Fibroblast of villous mesenchyme (primary cell): Measurements from ENCODE around the gene FRMD8. TPM values are rescaled to one million over a fixed set of nuclear protein-coding genes. Genes with fewer than 3 reads are reported as not detected.

ENCODE experiments used
- DNase-seq: peaks from one replicate; pipeline ENCODE4 v3.0.0-alpha.2; 2010; ENCODE audit warnings: low read depth
- H3K4me3 ChIP-seq: 2 replicates; pipeline ENCODE4 v1.5.1; 2011; ENCODE audit warnings: low read depth, mild to moderate bottlenecking, low read length
- total RNA-seq: library from RNA; depleted of rRNA; stranded (reverse); fragments of >200 nt; gene quantifications from 2 replicates; pipeline ENCODE4 v1.2.3, GENCODE V29; 2012
- TF ChIP-seq, protein P1 (sequence below): IDR thresholded peaks from 2 replicates; pipeline ENCODE4 v1.5.1; 2012; ENCODE audit warnings: low read depth, mild to moderate bottlenecking, low read length; ENCODE audit not compliant: insufficient read depth

Gene FRMD8
- total RNA-seq, 1 donor, result 44.5 TPM

DNA sequence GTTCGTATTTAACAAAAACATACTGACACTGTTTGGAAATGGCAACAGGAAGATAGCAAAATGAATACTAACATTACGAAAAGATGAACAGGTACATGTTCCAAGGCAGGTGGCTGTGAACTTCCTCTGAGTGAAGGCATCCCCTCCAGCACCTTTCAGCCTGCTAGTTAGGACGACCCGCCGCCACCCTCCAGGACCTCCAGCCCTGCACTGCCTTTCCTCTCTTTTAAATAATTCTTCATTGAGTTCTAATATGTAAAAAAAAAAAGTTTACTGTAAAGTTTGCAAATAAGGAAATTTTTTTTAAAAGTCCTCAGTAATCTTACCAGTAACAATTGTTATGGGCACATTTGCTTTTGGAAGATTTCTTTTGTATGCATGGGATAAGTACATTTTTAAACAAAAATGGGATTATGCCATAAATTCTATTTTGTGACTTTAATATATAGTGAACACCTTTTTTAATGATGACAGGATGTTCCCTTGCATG is 42.2 kb downstream of the FRMD8 start:
- no peak for DNase-seq
- peak overlapping the region; percentile 91 for H3K4me3 ChIP-seq
- TF ChIP-seq, protein P1, sequence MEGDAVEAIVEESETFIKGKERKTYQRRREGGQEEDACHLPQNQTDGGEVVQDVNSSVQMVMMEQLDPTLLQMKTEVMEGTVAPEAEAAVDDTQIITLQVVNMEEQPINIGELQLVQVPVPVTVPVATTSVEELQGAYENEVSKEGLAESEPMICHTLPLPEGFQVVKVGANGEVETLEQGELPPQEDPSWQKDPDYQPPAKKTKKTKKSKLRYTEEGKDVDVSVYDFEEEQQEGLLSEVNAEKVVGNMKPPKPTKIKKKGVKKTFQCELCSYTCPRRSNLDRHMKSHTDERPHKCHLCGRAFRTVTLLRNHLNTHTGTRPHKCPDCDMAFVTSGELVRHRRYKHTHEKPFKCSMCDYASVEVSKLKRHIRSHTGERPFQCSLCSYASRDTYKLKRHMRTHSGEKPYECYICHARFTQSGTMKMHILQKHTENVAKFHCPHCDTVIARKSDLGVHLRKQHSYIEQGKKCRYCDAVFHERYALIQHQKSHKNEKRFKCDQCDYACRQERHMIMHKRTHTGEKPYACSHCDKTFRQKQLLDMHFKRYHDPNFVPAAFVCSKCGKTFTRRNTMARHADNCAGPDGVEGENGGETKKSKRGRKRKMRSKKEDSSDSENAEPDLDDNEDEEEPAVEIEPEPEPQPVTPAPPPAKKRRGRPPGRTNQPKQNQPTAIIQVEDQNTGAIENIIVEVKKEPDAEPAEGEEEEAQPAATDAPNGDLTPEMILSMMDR, result no peak

DNA sequence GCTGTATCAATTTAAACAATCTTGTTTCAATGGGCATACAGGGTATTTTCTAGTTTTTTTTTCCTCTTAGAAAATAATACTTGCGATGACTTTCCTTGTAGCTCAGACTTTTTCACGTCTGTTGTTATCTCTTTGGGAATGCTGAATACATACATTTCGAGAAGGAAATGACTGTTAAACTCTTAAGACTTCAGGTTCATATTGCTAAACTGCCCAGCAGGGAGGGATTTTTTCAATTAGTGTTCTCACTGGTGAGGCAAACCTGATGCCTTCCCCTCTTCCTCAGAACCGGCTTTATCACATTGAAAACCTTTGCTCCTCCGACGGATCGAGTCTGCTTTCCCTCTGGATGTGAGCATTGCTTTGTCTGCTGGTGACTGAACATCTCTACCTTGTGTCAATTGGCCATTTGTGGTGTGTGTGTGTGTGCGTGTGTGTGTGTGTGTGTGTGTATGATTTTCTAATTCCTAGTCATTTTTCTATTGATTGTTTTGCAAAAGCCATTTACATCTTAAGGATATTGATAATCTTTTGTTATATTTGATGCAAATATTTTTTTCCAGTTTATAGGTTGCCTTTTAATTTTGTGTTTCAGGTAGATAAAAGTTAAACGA is 42.7 kb downstream of the FRMD8 start:
- TF ChIP-seq, protein P1, result no peak
- peak; percentile 84 for DNase-seq
- H3K4me3 ChIP-seq, result peak overlapping the region; percentile 91

DNA sequence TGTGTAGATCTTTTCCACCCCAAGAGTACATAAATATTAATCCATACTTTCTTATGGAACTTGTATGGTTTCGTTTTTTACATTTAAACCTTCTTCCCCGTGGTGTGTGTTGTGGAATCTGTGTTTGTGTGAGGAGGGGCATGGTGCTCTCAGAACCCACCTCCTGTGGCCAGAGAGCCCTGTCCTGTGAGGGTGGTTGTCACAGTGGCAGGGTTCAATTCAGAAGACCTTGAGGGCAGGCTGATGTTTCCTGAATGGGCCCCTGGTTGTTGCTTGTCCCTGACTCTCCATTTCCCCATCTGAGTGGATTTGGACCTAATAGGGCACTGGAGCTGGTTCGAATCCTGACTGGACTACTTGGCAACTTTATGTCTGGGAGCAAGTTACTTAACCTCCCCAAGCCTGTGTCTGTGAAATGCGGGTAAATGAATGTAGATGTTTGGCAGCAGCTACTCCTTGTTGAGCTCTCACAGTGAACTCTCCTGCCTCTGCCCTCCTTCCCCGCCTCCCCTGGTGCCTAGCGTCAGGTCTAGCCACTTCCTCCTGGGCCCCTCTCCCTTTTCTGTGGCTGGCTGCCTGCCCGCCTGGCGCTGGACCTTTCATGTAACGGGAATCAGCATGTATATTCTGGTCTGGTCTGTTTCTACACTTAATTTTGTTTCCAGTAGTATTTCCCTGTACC is 43.4 kb downstream of the FRMD8 start:
- peak overlapping the region; percentile 91 for H3K4me3 ChIP-seq
- DNase-seq, result peak; percentile 88
- TF ChIP-seq, protein P1, result no peak

DNA sequence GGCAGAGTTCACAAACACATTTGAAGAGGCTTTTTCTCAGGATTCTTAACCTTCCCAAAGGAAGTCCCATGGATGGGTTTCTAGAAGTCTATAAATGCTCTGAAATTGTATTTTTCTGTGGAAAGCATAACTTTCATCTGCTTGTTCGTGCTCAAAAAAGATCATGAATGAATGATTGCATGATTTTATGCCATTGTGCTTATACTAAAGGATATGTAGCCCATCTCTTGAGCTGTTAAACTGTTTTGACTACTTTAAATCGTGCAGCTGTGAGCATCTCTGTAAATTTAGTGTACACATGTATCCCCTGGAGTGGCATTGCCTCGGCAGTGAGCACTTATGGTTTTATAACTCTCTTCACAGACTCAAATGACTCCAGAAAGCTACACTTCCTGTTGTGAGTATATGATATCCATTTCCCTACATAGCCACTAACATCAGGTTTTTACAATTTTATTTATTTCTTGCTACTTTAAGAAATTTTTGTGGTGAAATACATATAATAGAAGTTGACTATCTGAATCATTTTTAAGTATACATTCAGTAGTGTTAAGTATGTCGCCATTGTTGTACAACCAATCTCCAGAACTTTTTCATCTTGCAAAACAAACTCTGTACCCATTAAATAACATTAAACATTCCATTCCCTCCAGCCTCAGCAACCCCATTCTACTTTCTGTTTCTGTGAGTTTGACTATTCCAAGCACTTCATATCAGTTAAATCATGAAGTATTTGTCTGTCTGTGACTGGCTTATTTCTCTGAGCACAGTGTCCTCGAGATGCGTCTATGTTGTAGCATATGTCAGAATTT is 44.2 kb downstream of the FRMD8 start:
- DNase-seq, result peak; percentile 81
- peak overlapping the region; percentile 91 for H3K4me3 ChIP-seq
- TF ChIP-seq, protein P1, result no peak

DNA sequence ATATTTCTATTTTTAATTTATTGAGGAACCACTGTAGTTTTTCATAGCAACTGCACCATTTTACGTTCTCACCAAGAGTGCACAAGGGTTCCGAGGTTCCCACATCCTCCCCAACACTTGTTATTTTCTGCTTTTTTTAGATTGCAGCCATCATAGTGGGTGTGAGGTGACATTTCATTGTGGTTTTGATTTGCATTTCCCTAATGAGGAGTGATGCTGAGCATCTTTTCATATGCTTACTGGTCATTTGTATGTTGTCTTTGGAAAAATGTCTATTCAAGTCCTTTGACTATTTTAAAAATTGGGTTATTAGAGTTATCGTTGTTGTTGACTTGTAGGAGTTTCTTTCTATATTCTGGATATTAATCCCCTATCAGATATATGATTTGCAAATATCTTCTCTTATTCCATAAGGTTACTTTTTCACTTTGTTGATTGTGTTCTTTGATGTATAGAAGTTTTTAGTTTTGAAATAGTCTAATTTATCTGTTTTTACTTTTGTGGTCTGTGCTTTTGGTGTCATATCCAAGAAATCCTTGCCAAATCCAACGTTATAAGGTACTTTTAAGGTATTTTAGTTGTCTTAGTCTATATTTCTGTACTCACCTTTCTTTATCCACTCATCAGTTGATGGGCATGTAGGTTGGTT is 45.1 kb downstream of the FRMD8 start:
- peak; percentile 67 for DNase-seq
- peak overlapping the region; percentile 91 for H3K4me3 ChIP-seq
- TF ChIP-seq, protein P1, result no peak

DNA sequence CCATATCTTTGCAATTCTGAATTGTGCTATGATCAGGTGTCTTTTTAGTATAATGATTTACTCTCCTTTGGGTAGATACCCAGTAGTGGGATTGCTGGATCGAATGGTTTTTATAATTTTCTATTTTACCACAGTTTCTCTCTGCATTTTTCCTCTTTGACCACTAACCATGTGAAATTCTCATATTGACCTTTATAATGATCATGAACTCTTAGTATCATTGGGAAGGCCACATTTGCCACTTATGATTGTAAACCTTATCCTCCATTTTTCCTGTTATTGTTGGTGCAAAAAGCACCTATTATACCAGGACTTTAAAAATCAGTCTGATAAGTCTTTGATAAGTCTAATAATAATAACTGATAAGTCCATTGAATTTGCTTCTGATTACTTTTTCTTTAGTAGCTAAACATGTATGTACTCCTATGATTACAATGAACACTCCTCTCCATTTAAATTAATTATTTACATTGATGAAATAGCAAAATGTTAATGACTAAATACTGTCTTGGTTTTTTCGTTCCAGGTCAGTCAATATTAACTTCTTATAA is 45.7 kb downstream of the FRMD8 start:
- peak; percentile 53 for DNase-seq
- H3K4me3 ChIP-seq, result peak overlapping the region; percentile 91

More for the DNA sequence above, 45.7 kb downstream of the FRMD8 start:
- TF ChIP-seq, protein P1, result no peak
